Fibroblast of lung (primary cell): ENCODE measurements around the gene GJC3.

Experiments
- CTCF ChIP-seq, 2 donors: IDR thresholded peaks in 1 of 2; conservative IDR thresholded peaks in 1 of 2; 1 replicate in 1 of 2; 2 replicates in 1 of 2; pipeline ENCODE4 v1.5.1; 2011 to 2012; ENCODE audit warnings: low read length in 2 of 2, control low read depth in 1 of 2, inconsistent platforms in 1 of 2, low read depth in 1 of 2, mild to moderate bottlenecking in 1 of 2
- EZH2 ChIP-seq: IDR thresholded peaks from 2 replicates; pipeline ENCODE4 v1.5.1; 2012; ENCODE audit warnings: low read length, control low read depth, mild to moderate bottlenecking; ENCODE audit errors: missing control alignments

DNA sequence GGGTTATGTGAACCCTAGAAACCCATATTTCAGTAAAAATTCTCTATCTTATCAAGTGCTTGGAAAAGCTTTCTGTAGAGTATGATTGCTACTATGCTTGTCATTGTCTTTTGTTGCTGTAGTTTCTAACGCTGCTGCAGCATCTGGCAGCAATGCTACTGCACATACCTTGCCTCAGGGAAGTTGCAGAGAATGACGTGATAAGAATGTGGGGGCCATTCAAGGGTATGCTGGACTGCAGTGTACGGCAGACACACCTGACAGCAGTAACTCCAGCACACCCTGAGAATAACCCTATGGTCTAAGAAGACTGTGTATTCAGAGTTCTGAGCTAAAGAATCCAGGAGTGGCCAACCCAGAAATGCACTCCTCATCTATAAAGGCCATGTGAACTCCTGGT is 30.6 kb downstream of the GJC3 start:
- TF ChIP-seq EZH2 = no peak
- no peak for TF ChIP-seq CTCF (conservative IDR thresholded peaks at IDR 0.05 in 1 of 2, IDR thresholded peaks at IDR 0.05 in 1 of 2; ENCODE audit: low read depth in 1 of 2, low read length in 2 of 2)
